Endothelial cell of umbilical vein (primary cell): ENCODE measurements around the gene PI4KA. TPM values are rescaled to one million over a fixed set of nuclear protein-coding genes. Genes with fewer than 3 reads are reported as not detected.

ENCODE experiments used
- BruUV-seq: library from RNA; stranded (reverse); fragments of 400-500 nt; replicated peaks from 2 replicates; lab custom pipeline; 2021; lab: Mats Ljungman, UMichigan
- CTCF ChIA-PET: fragments of 300-600, 350-600 bp; sonication (Branson Sonifier 250); formaldehyde crosslinking; loops from one replicate; lab custom pipeline; 2021; ENCODE audit warnings: antibody characterized with exemption, inconsistent platforms; lab: Charles Lee
- POLR2A ChIA-PET: fragments of 300-600, 350-600 bp; sonication (Branson Sonifier 250); formaldehyde crosslinking; loops from one replicate; lab custom pipeline; 2021; ENCODE audit warnings: antibody characterized with exemption, inconsistent platforms; lab: Charles Lee
- DNase-seq: peaks from one replicate; pipeline ENCODE4 v3.0.0-alpha.2; 2011; ENCODE audit warnings: low read depth, low spot score
- FAIRE-seq: peaks from 2 replicates; lab custom pipeline; 2011; peaks lifted over from hg19 to GRCh38; lab: Jason Lieb, UNC
- H2AFZ ChIP-seq: 2 replicates; pipeline ENCODE4 v1.6.0; 2012; ENCODE audit warnings: low read depth, low read length, control low read depth, inconsistent platforms
- H3K27ac ChIP-seq: 2 replicates; pipeline ENCODE4 v1.5.1; 2011; ENCODE audit warnings: low read depth, mild to moderate bottlenecking, control low read depth, low read length, moderate library complexity; ENCODE audit not compliant: insufficient read depth
- H3K27me3 ChIP-seq, 2 experiments: 2 replicates each; pipeline versions ENCODE4 v1.6.0 to v1.6.1; 2011; ENCODE audit warnings: low read length in 2 of 2, mixed read lengths in 1 of 2; ENCODE audit not compliant: control insufficient read depth in 2 of 2, insufficient read depth in 2 of 2
- H3K36me3 ChIP-seq, 2 experiments: 2 replicates in 1 of 2; 3 replicates in 1 of 2; pipeline ENCODE4 v1.5.1; 2011; ENCODE audit warnings: low read length in 2 of 2, mild to moderate bottlenecking in 1 of 2, moderate library complexity in 1 of 2; ENCODE audit not compliant: control insufficient read depth in 2 of 2, insufficient read depth in 2 of 2; ENCODE audit errors: extremely low read depth in 1 of 2
- H3K4me1 ChIP-seq: 3 replicates; pipeline ENCODE4 v1.5.1; 2011; ENCODE audit warnings: mild to moderate bottlenecking, low read length; ENCODE audit not compliant: control insufficient read depth, insufficient read depth; ENCODE audit errors: extremely low read depth
- H3K4me2 ChIP-seq: 2 replicates; pipeline ENCODE4 v1.6.1; 2011; ENCODE audit warnings: low read length, control low read depth, mixed read lengths; ENCODE audit not compliant: insufficient read depth
- H3K4me3 ChIP-seq, 3 experiments: fragments of 200-600 bp in 1 of 3; sonication (generic), shearing (Covaris generic) in 1 of 3; replicated peaks in 1 of 3; 2 replicates each; pipeline ENCODE4 v1.5.1; 2011 to 2016; ENCODE audit warnings: control low read depth in 3 of 3, low read length in 3 of 3, mild to moderate bottlenecking in 2 of 3, inconsistent platforms in 1 of 3, low read depth in 1 of 3, moderate library complexity in 1 of 3; ENCODE audit not compliant: insufficient read depth in 1 of 3
- H3K79me2 ChIP-seq: 2 replicates; pipeline ENCODE4 v1.6.0; 2012; ENCODE audit warnings: low read length, inconsistent platforms; ENCODE audit not compliant: control insufficient read depth, insufficient read depth
- H3K9ac ChIP-seq: replicated peaks from 2 replicates; pipeline ENCODE3; 2011; ENCODE audit warnings: low read length, control low read depth; ENCODE audit not compliant: insufficient read depth; ENCODE audit errors: extremely low read depth
- H3K9me1 ChIP-seq: replicated peaks from 3 replicates; pipeline ENCODE4 v1.6.0; 2011; ENCODE audit warnings: mild to moderate bottlenecking, low read length; ENCODE audit not compliant: control insufficient read depth, insufficient read depth; ENCODE audit errors: extremely low read depth
- H3K9me3 ChIP-seq: replicated peaks from 2 replicates; pipeline ENCODE4 v1.5.1; 2012; ENCODE audit warnings: low read length, inconsistent platforms; ENCODE audit not compliant: control insufficient read depth, insufficient read depth
- H4K20me1 ChIP-seq: replicated peaks from 2 replicates; pipeline ENCODE3; 2011; ENCODE audit warnings: mild to moderate bottlenecking, low read length; ENCODE audit not compliant: control insufficient read depth, insufficient read depth; ENCODE audit errors: extremely low read depth
- CTCF ChIP-seq, 2 donors: IDR thresholded peaks; 1 replicate in 1 of 2; 2 replicates in 1 of 2; pipeline ENCODE4 v1.5.1; 2011; ENCODE audit warnings: low read length in 2 of 2, mild to moderate bottlenecking in 2 of 2, moderate library complexity in 2 of 2, control low read depth in 1 of 2, inconsistent platforms in 1 of 2, low read depth in 1 of 2; ENCODE audit not compliant: insufficient read depth in 1 of 2; ENCODE audit errors: extremely low read depth in 1 of 2
- EZH2 ChIP-seq: IDR thresholded peaks from 2 replicates; pipeline ENCODE4 v1.6.1; 2012; ENCODE audit warnings: borderline replicate concordance, low read depth, mild to moderate bottlenecking, moderate library complexity, low read length, inconsistent platforms; ENCODE audit not compliant: severe bottlenecking
- FOS ChIP-seq: IDR thresholded peaks from 2 replicates; pipeline ENCODE4 v1.6.1; 2011; ENCODE audit warnings: mild to moderate bottlenecking, low read length, moderate library complexity, borderline replicate concordance; ENCODE audit not compliant: insufficient read depth
- GATA2 ChIP-seq: IDR thresholded peaks from 2 replicates; pipeline ENCODE4 v1.7.0; 2011; ENCODE audit warnings: low read depth, mild to moderate bottlenecking, moderate library complexity, mixed read lengths, low read length; ENCODE audit not compliant: insufficient read length, insufficient read depth
- JUN ChIP-seq: IDR thresholded peaks from 2 replicates; pipeline ENCODE4 v1.6.1; 2011; ENCODE audit warnings: borderline replicate concordance, low read depth; ENCODE audit not compliant: insufficient read length, insufficient read depth
- MAX ChIP-seq: IDR thresholded peaks from 2 replicates; pipeline ENCODE4 v1.6.1; 2011; ENCODE audit not compliant: insufficient read depth, insufficient read length
- MYC ChIP-seq: IDR thresholded peaks from one replicate; pipeline ENCODE4 v1.6.1; 2011; ENCODE audit warnings: mild to moderate bottlenecking, low read depth, low read length
- POLR2A ChIP-seq: IDR thresholded peaks from 2 replicates; pipeline ENCODE4 v1.6.1; 2012; ENCODE audit warnings: low read depth, mild to moderate bottlenecking, control low read depth, low read length
- POLR2AphosphoS5 ChIP-seq: IDR thresholded peaks from 2 replicates; pipeline ENCODE4 v1.6.1; 2012; ENCODE audit warnings: low read depth, mild to moderate bottlenecking, control low read depth, low read length, moderate library complexity; ENCODE audit not compliant: insufficient read depth
- dilution Hi-C: fragments of 300-500 bp; cut with MboI; formaldehyde crosslinking; loops from one replicate; pipeline ENCODE4 v1.15.0; 2019; ENCODE audit warnings: low sequenced_read_pairs; ENCODE audit not compliant: extremely low pct_ligation_motif_present
- intact Hi-C: fragments of 100-400 bp; cut with micrococcal nuclease; formaldehyde crosslinking; loops from one replicate; pipeline ENCODE4 v1.10.0; 2022
- polyA plus RNA-seq, 4 experiments: library from polyadenylated mRNA; depleted of rRNA in 3 of 4; stranded (reverse) in 3 of 4; unstranded in 1 of 4; fragments of >200 nt; gene quantifications; 2 replicates each; pipeline versions ENCODE4 v1.2.1 to v1.2.3, GENCODE V29; 2011 to 2012; ENCODE audit warnings: missing spikeins in 1 of 4
- total RNA-seq: library from RNA; stranded (reverse); gene quantifications from 2 replicates; pipeline ENCODE4 v1.2.3, GENCODE V29; 2021

Gene PI4KA
- total and polyA plus RNA-seq, 2 donors (not counting 3 experiments of a cell fraction or from before 2014, with no cell fraction given), result 28.9 to 56.4 TPM

- H3K4me2 ChIP-seq, result no peak overlapping the region
- no peak for DNase-seq
- peaks cover 75% of the 10 kb centered on the region for H3K79me2 ChIP-seq
- no TSS peak for BruUV-seq
- no peak for TF ChIP-seq POLR2AphosphoS5
- no peak for TF ChIP-seq JUN
- ChIA-PET POLR2A (no interaction called here), CTCF (interaction anchor here (0.6 to 2.5 kb wide), 3 partner anchors 49 to 1957 kb away, joined by 3 to 6 read pairs (median 3); no protein-coding TSS in a partner anchor)
- H3K9ac ChIP-seq, result no peak overlapping the region
- peaks cover 10% of the 10 kb centered on the region for H3K4me1 ChIP-seq
- H4K20me1 ChIP-seq, result peaks cover 2% of the 10 kb centered on the region
- H3K9me1 ChIP-seq, result no peaks in the 10 kb centered on the region
- no peak overlapping the region for H3K27ac ChIP-seq
- intact Hi-C loops (no loop called here), dilution Hi-C loops (no loop called here)
- FAIRE-seq, result no peak
- no peak overlapping the region for H2AFZ ChIP-seq
- H3K4me3 ChIP-seq, result no peak overlapping the region
- H3K27me3 ChIP-seq, result no peaks in the 10 kb centered on the region
- H3K36me3 ChIP-seq, result no peaks in the 10 kb centered on the region
- no peaks in the 10 kb centered on the region for H3K9me3 ChIP-seq
Measured at GRCh38 chr22:20853236-20853660, 5.4 kb downstream of the PI4KA start.

GRCh38 chr22:20852503-20852902 lies 6.1 kb downstream of the PI4KA start:
- ChIA-PET POLR2A (no interaction called here), CTCF (interaction anchor here (0.9 to 2.5 kb wide), 2 partner anchors 48 to 68 kb away, joined by 3 to 6 read pairs; no protein-coding TSS in a partner anchor)
- Histone ChIP-seq H2AFZ (no peak overlapping the region), H3K79me2 (peaks cover 70% of the 10 kb centered on the region), H3K4me3 (no peak overlapping the region), H3K27ac (no peak overlapping the region), H3K4me2 (no peak overlapping the region), H3K27me3 (no peaks in the 10 kb centered on the region), H3K9me1 (no peaks in the 10 kb centered on the region), H3K36me3 (no peaks in the 10 kb centered on the region), H3K9ac (no peak overlapping the region), H4K20me1 (peaks cover 1% of the 10 kb centered on the region), H3K4me1 (peaks cover 7% of the 10 kb centered on the region), H3K9me3 (no peaks in the 10 kb centered on the region)
- no peak for TF ChIP-seq GATA2
- TF ChIP-seq POLR2A, result no peak
- no peak for TF ChIP-seq JUN
- no peak for TF ChIP-seq MYC
- TF ChIP-seq EZH2, result no peak
- TF ChIP-seq FOS, result no peak
- TF ChIP-seq CTCF (IDR thresholded peaks at IDR 0.05; ENCODE audit: extremely low read depth in 1 of 2, insufficient read depth in 1 of 2, low read depth in 1 of 2, low read length in 2 of 2), result no peak
- no peak for TF ChIP-seq POLR2AphosphoS5
- no peak for TF ChIP-seq MAX
- intact Hi-C loops (no loop called here), dilution Hi-C loops (no loop called here)
- FAIRE-seq (no peak), DNase-seq (no peak)
- BruUV-seq, result no TSS peak
